ENCODE data around the gene SYNGR4. TPM values are rescaled to one million over a fixed set of nuclear protein-coding genes. Genes with fewer than 3 reads are reported as not detected.

SYNGR4 gene
- total and polyA plus RNA-seq, 2 donors (not counting 1 experiment from before 2014, with no cell fraction given): not detected

DNA sequence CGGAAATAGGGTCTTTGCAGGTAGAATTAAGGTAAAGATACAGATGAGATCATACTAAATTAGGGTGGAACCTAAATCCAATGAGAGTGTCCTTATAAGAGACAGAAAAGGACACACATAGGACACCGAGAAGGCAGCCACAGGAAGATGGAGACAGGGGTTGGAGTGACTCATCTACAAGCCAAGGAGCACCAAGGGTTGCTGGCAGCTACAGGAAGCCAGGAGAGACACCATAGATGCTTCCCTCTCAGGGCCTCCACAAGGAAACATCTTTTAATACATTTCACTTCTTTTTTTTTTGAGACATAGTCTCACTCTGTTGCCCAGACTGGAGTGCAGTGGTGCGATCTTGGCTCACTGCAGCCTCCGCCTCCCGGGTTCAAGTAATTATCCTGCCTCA lies 10.5 kb upstream of the SYNGR4 start:
- intact Hi-C loops (cut with micrococcal nuclease): no loop called here
- peaks cover 3% of the 10 kb centered on the region for H3K4me1 Mint-ChIP-seq
- H3K4me3 ChIP-seq (ENCODE audit: control extremely low read depth in 1 of 5, extremely low read depth in 1 of 5, insufficient read depth in 1 of 5, low read depth in 2 of 5, low read length in 4 of 5): no peak overlapping the region
- no peak for ATAC-seq (ENCODE audit: low read depth)
- H4K20me1 ChIP-seq (ENCODE audit: control insufficient read depth, insufficient read depth, low read length, poor library complexity, severe bottlenecking): no peaks in the 10 kb centered on the region
- no peak overlapping the region for H3K9ac ChIP-seq (ENCODE audit: low read length)
- WGBS (ENCODE audit: insufficient coverage): 100% methylated on average over 4 of the region's 5 CpGs
- no peaks in the 10 kb centered on the region for H3K27me3 Mint-ChIP-seq
- no peaks in the 10 kb centered on the region for H3K27me3 ChIP-seq (replicated peaks in 1 of 4; ENCODE audit: control extremely low read depth in 1 of 4, control insufficient read depth in 3 of 4, insufficient read depth in 4 of 4, low read length in 3 of 4)
- no peak overlapping the region for H3K27ac ChIP-seq (ENCODE audit: low read length in 2 of 2)
- no peak overlapping the region for H3K27ac Mint-ChIP-seq
- no peaks in the 10 kb centered on the region for H3K9me3 Mint-ChIP-seq (ENCODE audit: insufficient read depth)
- no peaks in the 10 kb centered on the region for H3K9me3 ChIP-seq (ENCODE audit: control extremely low read depth in 1 of 3, control insufficient read depth in 2 of 3, insufficient read depth in 1 of 3, low read length in 2 of 3)
- no peaks in the 10 kb centered on the region for H3K36me3 ChIP-seq (replicated peaks in 1 of 2; ENCODE audit: control extremely low read depth in 1 of 2, control insufficient read depth in 1 of 2, extremely low read depth in 1 of 2, insufficient read depth in 2 of 2, low read length in 1 of 2)
- TF ChIP-seq CTCF (IDR thresholded peaks at IDR 0.05): no peak
- no peak for TF ChIP-seq EZH2 (IDR thresholded peaks at IDR 0.05; ENCODE audit: borderline replicate concordance, insufficient read depth, low read depth, low read length, poor library complexity, severe bottlenecking)
- H3K79me2 ChIP-seq (ENCODE audit: control insufficient read depth, insufficient read depth, low read length): peaks cover 4% of the 10 kb centered on the region
- H3K4me1 ChIP-seq (ENCODE audit: control insufficient read depth in 2 of 2, insufficient read depth in 2 of 2, low read length in 2 of 2): peaks cover 0 to 5% of the 10 kb centered on the region in 2 donors
- ChIA-PET POLR2A (interaction anchor here (0.7 kb wide), 1 partner anchor 20 kb away, joined by 4 read pairs; no protein-coding TSS in a partner anchor), CTCF (no interaction called here)
- no peak overlapping the region for H3K4me3 Mint-ChIP-seq
- no peak overlapping the region for H2AFZ ChIP-seq (ENCODE audit: insufficient read depth, low read depth, low read length, poor library complexity, severe bottlenecking)
- DNase-seq: no peak
- no peak overlapping the region for H3K4me2 ChIP-seq (replicated peaks; ENCODE audit: low read depth, low read length, poor library complexity, severe bottlenecking)

DNA sequence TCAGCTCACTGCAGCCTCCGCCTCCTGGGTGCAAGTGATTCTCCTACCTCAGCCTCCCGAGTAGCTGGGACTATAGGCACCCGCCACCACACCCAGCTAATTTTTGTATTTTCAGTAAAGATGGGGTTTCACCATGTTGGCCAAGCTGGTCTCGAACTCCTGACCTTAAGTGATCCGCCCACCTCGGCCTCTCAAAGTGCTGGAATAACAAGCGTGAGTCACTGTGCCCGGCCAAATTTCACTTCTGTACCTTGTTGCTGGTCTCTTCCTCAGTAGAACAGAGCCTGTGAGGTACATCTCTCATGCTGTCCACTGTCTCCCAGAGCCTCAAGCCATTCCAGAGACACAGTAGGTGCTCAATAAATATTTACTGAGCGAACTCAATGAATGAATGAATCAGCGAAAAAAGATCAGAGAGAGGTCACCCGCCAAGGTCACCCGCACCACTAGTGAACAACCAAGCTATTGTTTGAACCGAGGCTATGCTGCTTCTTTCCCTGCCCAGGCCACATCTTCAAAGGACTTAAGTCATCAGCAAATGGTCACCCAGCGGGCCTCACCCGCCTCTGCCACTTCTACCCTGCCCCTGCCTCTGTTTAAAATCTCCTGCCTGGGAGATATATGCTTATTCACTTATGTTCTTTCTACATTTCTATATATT lies 9.7 kb upstream of the SYNGR4 start:
- peaks cover 3% of the 10 kb centered on the region for H3K4me1 Mint-ChIP-seq
- Histone ChIP-seq H4K20me1 (ENCODE audit: control insufficient read depth, insufficient read depth, low read length, poor library complexity, severe bottlenecking) (no peaks in the 10 kb centered on the region), H3K9ac (ENCODE audit: low read length) (no peak overlapping the region), H3K4me1 (ENCODE audit: control insufficient read depth in 2 of 2, insufficient read depth in 2 of 2, low read length in 2 of 2) (peaks cover 0 to 5% of the 10 kb centered on the region in 2 donors), H3K27ac (ENCODE audit: low read length in 2 of 2) (no peak overlapping the region), H3K36me3 (replicated peaks in 1 of 2; ENCODE audit: control extremely low read depth in 1 of 2, control insufficient read depth in 1 of 2, extremely low read depth in 1 of 2, insufficient read depth in 2 of 2, low read length in 1 of 2) (no peaks in the 10 kb centered on the region), H3K4me2 (replicated peaks; ENCODE audit: low read depth, low read length, poor library complexity, severe bottlenecking) (no peak overlapping the region), H3K79me2 (ENCODE audit: control insufficient read depth, insufficient read depth, low read length) (peaks cover 4% of the 10 kb centered on the region), H2AFZ (ENCODE audit: insufficient read depth, low read depth, low read length, poor library complexity, severe bottlenecking) (no peak overlapping the region), H3K9me3 (ENCODE audit: control extremely low read depth in 1 of 3, control insufficient read depth in 2 of 3, insufficient read depth in 1 of 3, low read length in 2 of 3) (no peaks in the 10 kb centered on the region), H3K4me3 (ENCODE audit: control extremely low read depth in 1 of 5, extremely low read depth in 1 of 5, insufficient read depth in 1 of 5, low read depth in 2 of 5, low read length in 4 of 5) (no peak overlapping the region), H3K27me3 (replicated peaks in 1 of 4; ENCODE audit: control extremely low read depth in 1 of 4, control insufficient read depth in 3 of 4, insufficient read depth in 4 of 4, low read length in 3 of 4) (no peaks in the 10 kb centered on the region)
- H3K4me3 Mint-ChIP-seq: no peak overlapping the region
- TF ChIP-seq CTCF (IDR thresholded peaks at IDR 0.05) (no peak), EZH2 (IDR thresholded peaks at IDR 0.05; ENCODE audit: borderline replicate concordance, insufficient read depth, low read depth, low read length, poor library complexity, severe bottlenecking) (no peak)
- intact Hi-C loops (cut with micrococcal nuclease): no loop called here
- H3K27me3 Mint-ChIP-seq: no peaks in the 10 kb centered on the region
- POLR2A ChIA-PET: interaction anchor here (0.7 kb wide), 1 partner anchor 20 kb away, joined by 4 read pairs; no protein-coding TSS in a partner anchor
- CTCF ChIA-PET: no interaction called here
- no peak for ATAC-seq (ENCODE audit: low read depth)
- 96% methylated on average over 12 of the region's 15 CpGs for WGBS (ENCODE audit: insufficient coverage)
- DNase-seq: no peak
- no peak overlapping the region for H3K27ac Mint-ChIP-seq
- H3K9me3 Mint-ChIP-seq (ENCODE audit: insufficient read depth): no peaks in the 10 kb centered on the region
